Measurements from ENCODE around the gene ZNF514. TPM values are rescaled to one million over a fixed set of nuclear protein-coding genes. Genes with fewer than 3 reads are reported as not detected.
"Not testable (repeated sequence)": the region's sequence is repeated elsewhere in the genome, so short reads cannot be mapped to it uniquely, and the experiment has no call there.

ZNF514 gene
- total RNA-seq (10 to 100 TPM; 42.3 to 43.9 TPM), polyA plus RNA-seq (10 to 100 TPM; 10.0 to 11.2 (median 10.3) TPM), total RNA-seq (9.4 to 50.6 (median 16.5) reads per million in 6 experiments)

DNA sequence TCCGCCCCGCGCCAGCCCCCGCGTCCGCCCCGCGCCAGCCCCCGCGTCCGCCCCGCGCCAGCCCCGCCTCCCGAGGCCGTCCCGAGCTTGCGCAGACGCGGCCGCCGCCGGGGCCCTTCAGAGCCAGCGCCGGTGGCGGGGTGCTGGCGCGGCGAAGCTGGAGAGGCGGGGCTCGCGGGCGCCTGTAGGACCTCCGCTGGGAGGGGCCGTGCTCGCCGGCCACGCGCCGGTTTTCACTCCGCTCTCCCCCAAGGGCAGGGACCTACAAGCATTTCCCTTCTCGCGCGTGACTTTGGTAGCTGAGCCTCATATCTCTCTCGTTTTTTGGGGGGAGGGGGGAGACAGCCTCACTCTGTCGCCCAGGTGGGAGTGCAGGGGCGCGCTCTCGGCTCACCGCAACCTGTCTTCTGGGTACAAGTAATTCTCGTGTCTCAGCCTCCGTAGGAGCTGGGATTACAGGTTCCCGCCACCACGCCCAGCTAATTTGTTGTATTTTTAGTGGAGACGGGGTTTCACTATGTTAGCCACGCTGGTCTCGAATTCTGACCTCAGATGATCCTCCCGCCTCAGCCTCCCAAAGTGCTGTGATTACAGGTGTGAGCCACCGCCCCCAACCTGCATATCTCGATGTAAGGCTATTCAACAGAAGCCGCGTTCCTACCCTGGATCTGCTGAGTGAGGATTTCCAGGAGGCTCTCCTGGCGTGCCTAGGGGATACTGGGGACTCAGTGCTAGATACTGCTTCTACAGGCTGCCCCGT, at the start of gene ZNF514:
ZNF514 (minus strand) TSS at position 159 of the 760 bp plus-strand sequence. CDS start 6,595 bp downstream, outside the sequence.
- ATAC-seq (peak; percentile 84 to 88), DNase-seq (peak; percentile 69 to 81 (median 76))
- Mint-ChIP-seq H3K27me3 (no peaks in the 10 kb centered on the region), H3K9me3 (peaks cover 0 to 21% (median 9%) of the 10 kb centered on the region in 9 donors), H3K4me3 (peak within 1 kb of the TSS; percentile 86 to 95 (median 90)), H3K4me1 (peaks cover 3 to 32% (median 29%) of the 10 kb centered on the region in 4 donors), H3K36me3 (peaks cover 17 to 31% (median 20%) of the 10 kb centered on the region in 3 donors), H3K27ac (peak within 1 kb of the TSS; percentile 84 to 94 (median 92))
- POLR2A ChIA-PET, result interaction anchor here (0.8 to 3.3 kb wide), 8 partner anchors 37 to 137 kb away, joined by 3 to 42 read pairs (median 10); partner anchors contain the start of genes MAL and MRPS5

DNA sequence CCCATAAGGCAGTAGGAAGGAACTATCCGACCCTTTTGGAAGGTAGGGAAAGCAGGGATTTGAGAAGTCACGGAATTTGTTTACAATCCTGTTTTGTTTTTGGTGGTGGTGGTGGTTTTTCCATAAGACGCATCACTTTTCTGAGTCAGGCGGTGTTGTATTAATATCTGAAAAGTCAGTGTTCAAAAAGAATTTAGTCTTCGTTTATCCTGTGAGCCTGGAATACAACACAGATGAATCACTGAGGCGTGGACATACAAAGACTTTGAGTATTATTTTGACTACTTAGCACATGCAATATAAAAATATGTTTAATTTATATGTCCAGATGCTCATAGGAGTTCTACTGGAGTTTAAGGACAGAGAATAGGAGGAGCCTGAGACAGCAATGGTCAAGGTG, 48.5 kb upstream of the ZNF514 start:
- peak overlapping the region; percentile 36 to 90 (median 82) for H3K27ac Mint-ChIP-seq
- H3K4me1 Mint-ChIP-seq, result peaks cover 13 to 32% (median 27%) of the 10 kb centered on the region in 4 donors
- no peaks in the 10 kb centered on the region for H3K27me3 Mint-ChIP-seq

GRCh38 chr2:95207111-95207961, 47.7 kb upstream of the ZNF514 start, which contains the start of gene ZNF892:
Gene ZNF892 (plus strand): TSS chr2:95207521. CDS start chr2:95207816, 295 bp downstream.
- Mint-ChIP-seq H3K27me3 (no peaks in the 10 kb centered on the region), H3K9me3 (peaks cover 0 to 35% (median 27%) of the 10 kb centered on the region in 9 donors), H3K4me3 (peak within 1 kb of the TSS; percentile 91 to 97 (median 94)), H3K27ac (peak within 1 kb of the TSS; percentile 81 to 95 (median 89)), H3K36me3 (peaks cover 31 to 44% (median 37%) of the 10 kb centered on the region in 3 donors), H3K4me1 (peaks cover 13 to 32% (median 27%) of the 10 kb centered on the region in 4 donors)
- DNase-seq (peak; percentile 57 to 83 (median 68)), ATAC-seq (peak; percentile 93 to 95)
- POLR2A ChIA-PET, result interaction anchor here (0.5 to 0.9 kb wide), 2 partner anchors 12 to 42 kb away, joined by 3 read pairs; partner anchors contain the start of gene ZNF2

More for the DNA sequence above, 48.5 kb upstream of the ZNF514 start:
- no peak for DNase-seq
- Mint-ChIP-seq H3K36me3 (peaks cover 39 to 49% (median 44%) of the 10 kb centered on the region in 3 donors), H3K9me3 (peaks cover 1 to 42% (median 33%) of the 10 kb centered on the region in 9 donors), H3K4me3 (peak overlapping the region; percentile 91 to 97 (median 94))
- ATAC-seq, result no peak
- POLR2A ChIA-PET, result no interaction called here

- peak overlapping the region; percentile 91 to 97 (median 94) for H3K4me3 Mint-ChIP-seq
- H3K4me1 Mint-ChIP-seq, result peaks cover 13 to 32% (median 27%) of the 10 kb centered on the region in 4 donors
- no peaks in the 10 kb centered on the region for H3K27me3 Mint-ChIP-seq
- DNase-seq (no peak), ATAC-seq (no peak)
- POLR2A ChIA-PET, result interaction anchor here (0.7 to 1.0 kb wide), 2 partner anchors 23 to 84 kb away, joined by 3 to 4 read pairs; partner anchors contain the start of gene MRPS5
- H3K27ac Mint-ChIP-seq, result peak overlapping the region in 7 of 10 donors; percentile 29 to 90 (median 75)
- peaks cover 0 to 22% (median 16%) of the 10 kb centered on the region in 9 donors for H3K9me3 Mint-ChIP-seq
- H3K36me3 Mint-ChIP-seq, result peaks cover 21 to 32% (median 27%) of the 10 kb centered on the region in 3 donors
These were observed 46.4 kb upstream of the ZNF514 start for GRCh38 chr2:95206096-95206495.

GRCh38 chr2:95204396-95204795, 44.7 kb upstream of the ZNF514 start:
- POLR2A ChIA-PET, result no interaction called here
- DNase-seq (no peak), ATAC-seq (no peak)
- peak overlapping the region in 1 of 10 donors; percentile 62 for H3K4me3 Mint-ChIP-seq
- H3K27me3 Mint-ChIP-seq, result peaks cover 0 to 2% (median 0%) of the 10 kb centered on the region in 5 donors
- peaks cover 8 to 29% (median 25%) of the 10 kb centered on the region in 4 donors for H3K4me1 Mint-ChIP-seq
- peaks cover 10 to 17% (median 12%) of the 10 kb centered on the region in 3 donors for H3K36me3 Mint-ChIP-seq
- peaks cover 0 to 9% (median 5%) of the 10 kb centered on the region in 9 donors for H3K9me3 Mint-ChIP-seq
- no peak overlapping the region for H3K27ac Mint-ChIP-seq

- DNase-seq (no peak), ATAC-seq (no peak)
- H3K4me1 Mint-ChIP-seq, result peaks cover 6 to 24% (median 23%) of the 10 kb centered on the region in 4 donors
- H3K4me3 Mint-ChIP-seq, result no peak overlapping the region
- H3K9me3 Mint-ChIP-seq, result peaks cover 0 to 4% (median 1%) of the 10 kb centered on the region in 9 donors
- POLR2A ChIA-PET, result no interaction called here
- peaks cover 5 to 12% (median 8%) of the 10 kb centered on the region in 3 donors for H3K36me3 Mint-ChIP-seq
- no peak overlapping the region for H3K27ac Mint-ChIP-seq
- H3K27me3 Mint-ChIP-seq, result peaks cover 0 to 2% (median 0%) of the 10 kb centered on the region in 5 donors
These were observed 44.3 kb upstream of the ZNF514 start for GRCh38 chr2:95203911-95204310.

GRCh38 chr2:95192956-95193355, 33.3 kb upstream of the ZNF514 start:
- DNase-seq, result peak in 8 of 10 donors; percentile 8 to 28 (median 22)
- H3K9me3 Mint-ChIP-seq, POLR2A ChIA-PET, H3K27ac Mint-ChIP-seq, H3K4me1 Mint-ChIP-seq, ATAC-seq, H3K4me3 Mint-ChIP-seq, H3K36me3 Mint-ChIP-seq: not testable (repeated sequence)
- H3K27me3 Mint-ChIP-seq, result peaks cover 15 to 32% (median 21%) of the 10 kb centered on the region in 5 donors

DNA sequence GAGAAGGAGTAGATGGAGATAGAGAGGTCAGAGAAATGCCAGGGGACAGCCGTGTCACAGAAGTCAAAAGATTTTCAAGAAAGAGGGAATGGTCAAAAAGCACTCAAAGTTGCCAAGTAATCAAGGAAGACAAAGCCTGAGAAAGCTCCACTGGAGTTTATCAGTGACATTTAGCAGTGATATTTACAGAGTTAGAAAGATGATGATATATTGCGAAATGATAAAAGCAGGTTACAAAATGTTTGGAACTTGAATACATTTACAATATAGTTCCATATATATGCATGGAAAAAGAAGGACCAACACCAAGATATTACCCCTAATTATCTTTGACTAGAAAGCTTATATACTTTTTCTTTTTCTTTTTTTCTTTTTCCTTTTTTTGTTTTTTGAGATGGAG, 26.3 kb upstream of the ZNF514 start:
- DNase-seq (no peak), ATAC-seq (no peak)
- Mint-ChIP-seq H3K27me3 (peaks cover 8 to 16% (median 9%) of the 10 kb centered on the region in 5 donors), H3K27ac (no peak overlapping the region), H3K36me3 (peaks cover 27 to 40% (median 36%) of the 10 kb centered on the region in 3 donors), H3K9me3 (peaks cover 0 to 48% (median 27%) of the 10 kb centered on the region in 9 donors), H3K4me3 (no peak overlapping the region), H3K4me1 (no peaks in the 10 kb centered on the region)
- POLR2A ChIA-PET, result no interaction called here

GRCh38 chr2:95185197-95185596, 25.5 kb upstream of the ZNF514 start:
- DNase-seq, result no peak
- Mint-ChIP-seq H3K4me1 (no peaks in the 10 kb centered on the region), H3K36me3 (peaks cover 35 to 48% (median 41%) of the 10 kb centered on the region in 3 donors), H3K4me3 (no peak overlapping the region), H3K27me3 (peaks cover 4 to 8% (median 6%) of the 10 kb centered on the region in 5 donors), H3K9me3 (peaks cover 0 to 55% (median 30%) of the 10 kb centered on the region in 9 donors), H3K27ac (no peak overlapping the region)
- POLR2A ChIA-PET, result no interaction called here
- ATAC-seq, result no peak

DNA sequence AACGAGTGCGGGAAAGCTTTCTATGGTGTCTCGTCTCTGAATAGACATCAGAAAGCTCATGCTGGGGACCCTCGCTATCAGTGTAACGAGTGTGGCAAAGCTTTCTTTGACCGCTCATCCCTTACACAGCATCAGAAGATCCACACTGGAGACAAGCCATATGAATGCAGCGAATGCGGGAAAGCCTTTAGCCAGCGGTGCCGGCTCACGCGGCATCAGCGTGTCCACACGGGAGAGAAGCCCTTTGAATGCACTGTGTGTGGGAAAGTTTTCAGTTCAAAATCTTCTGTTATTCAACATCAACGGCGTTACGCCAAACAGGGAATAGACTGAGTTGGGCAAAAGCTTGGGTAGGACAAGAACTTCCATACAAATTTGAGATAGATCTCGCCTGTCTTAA, 22.1 kb upstream of the ZNF514 start:
- no peak for DNase-seq
- H3K27me3 Mint-ChIP-seq, result no peaks in the 10 kb centered on the region
- ATAC-seq, result no peak
- no peaks in the 10 kb centered on the region for H3K4me1 Mint-ChIP-seq
- H3K36me3 Mint-ChIP-seq, result peaks cover 62 to 82% (median 66%) of the 10 kb centered on the region in 3 donors
- H3K9me3 Mint-ChIP-seq, result peaks cover 0 to 81% (median 35%) of the 10 kb centered on the region in 9 donors
- H3K27ac Mint-ChIP-seq, result no peak overlapping the region
- H3K4me3 Mint-ChIP-seq, result no peak overlapping the region
- POLR2A ChIA-PET, result no interaction called here

GRCh38 chr2:95179451-95179850, 19.8 kb upstream of the ZNF514 start:
- Mint-ChIP-seq H3K36me3 (peaks cover 60 to 86% (median 72%) of the 10 kb centered on the region in 3 donors), H3K4me3 (no peak overlapping the region), H3K27ac (no peak overlapping the region), H3K9me3 (peaks cover 0 to 72% (median 26%) of the 10 kb centered on the region in 9 donors), H3K27me3 (no peaks in the 10 kb centered on the region), H3K4me1 (peaks cover 0 to 3% (median 1%) of the 10 kb centered on the region in 4 donors)
- ATAC-seq, result no peak
- no peak for DNase-seq
- POLR2A ChIA-PET, result no interaction called here

- Mint-ChIP-seq H3K9me3 (peaks cover 0 to 53% (median 11%) of the 10 kb centered on the region in 9 donors), H3K36me3 (peaks cover 24 to 54% (median 26%) of the 10 kb centered on the region in 3 donors), H3K27ac (no peak overlapping the region), H3K4me1 (peaks cover 0 to 13% (median 8%) of the 10 kb centered on the region in 4 donors), H3K4me3 (no peak overlapping the region), H3K27me3 (no peaks in the 10 kb centered on the region)
- POLR2A ChIA-PET, result no interaction called here
- no peak for DNase-seq
- no peak for ATAC-seq
These were observed 14.4 kb upstream of the ZNF514 start for GRCh38 chr2:95174031-95174542.

Measured in naive thymus-derived CD8-positive, alpha-beta T cell (primary cell).